CD4-positive, CD25-positive, alpha-beta regulatory T cell (primary cell): ENCODE measurements around the gene MEIS1. TPM values are rescaled to one million over a fixed set of nuclear protein-coding genes. Genes with fewer than 3 reads are reported as not detected.

Experiments used
- ATAC-seq, 2 donors: fragments of 150-1000 bp; cut with Tn5 transposase; one replicate each; pipeline ENCODE4 v1.10.0; 2021; ENCODE audit warnings: low read depth in 2 of 2, moderate number of reproducible peaks in 2 of 2, moderate library complexity in 1 of 2
- DNase-seq, 3 donors: peaks; one replicate each; pipeline versions ENCODE4 v3.0.0 to v3.0.0-alpha.2; 2012 to 2022; ENCODE audit warnings: mixed read lengths in 1 of 3
- H3K27ac ChIP-seq: one replicate; pipeline ENCODE4 v1.7.0; 2013; ENCODE audit warnings: mild to moderate bottlenecking, low read length; ENCODE audit not compliant: insufficient read depth, poor library complexity, severe bottlenecking
- H3K27me3 ChIP-seq: one replicate; pipeline ENCODE4 v1.7.0; 2013; ENCODE audit warnings: low read length; ENCODE audit not compliant: control insufficient read depth, insufficient read depth
- H3K36me3 ChIP-seq: one replicate; pipeline ENCODE4 v1.7.0; 2013; ENCODE audit warnings: mild to moderate bottlenecking, low read length, moderate library complexity; ENCODE audit not compliant: control insufficient read depth, insufficient read depth
- H3K4me1 ChIP-seq: 2 replicates; pipeline ENCODE4 v1.7.0; 2013; ENCODE audit warnings: mild to moderate bottlenecking, low read length; ENCODE audit not compliant: insufficient read depth, control insufficient read depth, poor library complexity, severe bottlenecking
- H3K4me3 ChIP-seq: one replicate; pipeline ENCODE4 v1.7.0; 2013; ENCODE audit warnings: low read depth, mild to moderate bottlenecking, low read length, moderate library complexity
- H3K9me3 ChIP-seq, 2 experiments: 1 replicate in 1 of 2; 2 replicates in 1 of 2; pipeline ENCODE4 v1.7.0; 2013; ENCODE audit warnings: low read length in 2 of 2, mild to moderate bottlenecking in 1 of 2, moderate library complexity in 1 of 2; ENCODE audit not compliant: control insufficient read depth in 2 of 2
- H3K27ac Mint-ChIP-seq, 3 donors: one replicate each; pipeline ENCODE4 v1.8.0; 2020 to 2022; ENCODE audit warnings: mild to moderate bottlenecking in 3 of 3, mixed read lengths in 3 of 3, moderate library complexity in 2 of 3
- H3K27me3 Mint-ChIP-seq: one replicate; pipeline ENCODE4 v1.8.0; 2022; ENCODE audit warnings: mild to moderate bottlenecking, mixed read lengths
- H3K36me3 Mint-ChIP-seq: one replicate; pipeline ENCODE4 v1.8.0; 2020; ENCODE audit warnings: mixed read lengths
- H3K4me1 Mint-ChIP-seq, 4 donors: one replicate each; pipeline ENCODE4 v1.8.0; 2020 to 2022; ENCODE audit warnings: mixed read lengths in 4 of 4, mild to moderate bottlenecking in 1 of 4
- H3K4me3 Mint-ChIP-seq, 4 donors: one replicate each; pipeline ENCODE4 v1.8.0; 2020 to 2022; ENCODE audit warnings: mild to moderate bottlenecking in 4 of 4, mixed read lengths in 4 of 4, moderate library complexity in 3 of 4
- H3K9me3 Mint-ChIP-seq, 7 donors: one replicate each; pipeline ENCODE4 v1.8.0; 2020 to 2022; ENCODE audit warnings: mixed read lengths in 7 of 7, mild to moderate bottlenecking in 3 of 7, moderate library complexity in 2 of 7
- polyA plus RNA-seq, 4 donors: library from polyadenylated mRNA; unstranded; fragments of 300-500 nt; fragmentation: Illumina TruSeq; gene quantifications; one replicate each; pipeline ENCODE4 v1.2.3, GENCODE V29; 2021
- total RNA-seq: library from RNA; stranded (reverse); gene quantifications from one replicate; pipeline ENCODE4 v1.2.3, GENCODE V29; 2022

Gene MEIS1
- total and polyA plus RNA-seq, 5 donors from 2014 or later, result 3.6 TPM; not detected in 4

- Mint-ChIP-seq H3K27ac (no peak overlapping the region), H3K4me3 (no peak overlapping the region), H3K36me3 (no peaks in the 10 kb centered on the region), H3K4me1 (no peaks in the 10 kb centered on the region), H3K27me3 (peaks cover 5% of the 10 kb centered on the region), H3K9me3 (peaks cover 0 to 5% (median 0%) of the 10 kb centered on the region in 7 donors)
- Histone ChIP-seq H3K4me1 (no peaks in the 10 kb centered on the region), H3K4me3 (no peak overlapping the region), H3K9me3 (no peaks in the 10 kb centered on the region), H3K36me3 (no peaks in the 10 kb centered on the region), H3K27me3 (no peaks in the 10 kb centered on the region), H3K27ac (no peak overlapping the region)
- no peak for ATAC-seq
- no peak for DNase-seq
These were observed 126.8 kb downstream of the MEIS1 start for GRCh38 chr2:66561645-66562303.

- Mint-ChIP-seq H3K27me3 (peaks cover 5% of the 10 kb centered on the region), H3K27ac (no peak overlapping the region), H3K9me3 (peaks cover 0 to 5% (median 0%) of the 10 kb centered on the region in 7 donors), H3K4me3 (no peak overlapping the region), H3K4me1 (no peaks in the 10 kb centered on the region), H3K36me3 (no peaks in the 10 kb centered on the region)
- DNase-seq (no peak), ATAC-seq (no peak)
- Histone ChIP-seq H3K27me3 (no peaks in the 10 kb centered on the region), H3K4me3 (no peak overlapping the region), H3K36me3 (no peaks in the 10 kb centered on the region), H3K4me1 (no peaks in the 10 kb centered on the region), H3K9me3 (no peaks in the 10 kb centered on the region), H3K27ac (no peak overlapping the region)
These were observed 127.4 kb downstream of the MEIS1 start for GRCh38 chr2:66562304-66562685.

DNA sequence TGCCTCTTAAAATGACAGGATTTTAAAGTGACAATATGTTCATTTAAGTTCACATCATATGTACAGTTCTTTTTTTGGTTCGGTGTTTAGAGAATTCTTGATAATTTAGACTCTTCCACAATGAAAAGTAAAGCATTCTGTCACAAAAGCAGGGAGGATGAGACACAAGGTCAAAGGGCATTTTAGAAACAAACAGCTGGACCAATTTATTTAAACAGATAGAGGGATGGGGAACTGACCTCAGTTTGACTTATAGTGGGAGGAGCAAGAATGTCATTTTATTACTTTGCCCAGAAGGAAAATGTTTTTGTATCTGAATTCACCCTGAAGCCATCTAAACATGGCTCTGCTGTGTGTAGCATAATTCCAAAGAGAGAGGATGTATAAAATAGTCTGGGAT, 128.5 kb downstream of the MEIS1 start:
- Mint-ChIP-seq H3K4me3 (no peak overlapping the region), H3K9me3 (peaks cover 0 to 5% (median 0%) of the 10 kb centered on the region in 7 donors)

GRCh38 chr2:66565291-66565690, 130.4 kb downstream of the MEIS1 start:
- H3K4me3 ChIP-seq, result no peak overlapping the region
- no peaks in the 10 kb centered on the region for H3K36me3 ChIP-seq
- Mint-ChIP-seq H3K4me1 (no peaks in the 10 kb centered on the region), H3K27ac (no peak overlapping the region), H3K36me3 (no peaks in the 10 kb centered on the region), H3K9me3 (peaks cover 0 to 5% (median 0%) of the 10 kb centered on the region in 7 donors), H3K4me3 (no peak overlapping the region), H3K27me3 (peaks cover 5% of the 10 kb centered on the region)
- ATAC-seq, result no peak
- H3K9me3 ChIP-seq, result no peaks in the 10 kb centered on the region
- no peaks in the 10 kb centered on the region for H3K4me1 ChIP-seq
- no peak for DNase-seq
- H3K27me3 ChIP-seq, result no peaks in the 10 kb centered on the region
- no peak overlapping the region for H3K27ac ChIP-seq

More for the DNA sequence above, 128.5 kb downstream of the MEIS1 start:
- H3K27me3 Mint-ChIP-seq, result peaks cover 5% of the 10 kb centered on the region
- no peaks in the 10 kb centered on the region for H3K27me3 ChIP-seq
- no peak overlapping the region for H3K27ac Mint-ChIP-seq
- no peaks in the 10 kb centered on the region for H3K4me1 ChIP-seq
- ATAC-seq (no peak), DNase-seq (no peak)
- no peaks in the 10 kb centered on the region for H3K36me3 Mint-ChIP-seq
- no peaks in the 10 kb centered on the region for H3K36me3 ChIP-seq
- no peaks in the 10 kb centered on the region for H3K4me1 Mint-ChIP-seq
- no peaks in the 10 kb centered on the region for H3K9me3 ChIP-seq
- no peak overlapping the region for H3K27ac ChIP-seq
- H3K4me3 ChIP-seq, result no peak overlapping the region

- H3K36me3 Mint-ChIP-seq, result no peaks in the 10 kb centered on the region
- peaks cover 7% of the 10 kb centered on the region for H3K27me3 Mint-ChIP-seq
- no peaks in the 10 kb centered on the region for H3K4me1 Mint-ChIP-seq
- no peak for ATAC-seq
- no peaks in the 10 kb centered on the region for H3K4me1 ChIP-seq
- no peak overlapping the region for H3K27ac ChIP-seq
- no peaks in the 10 kb centered on the region for H3K27me3 ChIP-seq
- no peak overlapping the region for H3K4me3 Mint-ChIP-seq
- H3K36me3 ChIP-seq, result no peaks in the 10 kb centered on the region
- H3K27ac Mint-ChIP-seq, result no peak overlapping the region
- DNase-seq, result no peak
- peaks cover 0 to 5% (median 0%) of the 10 kb centered on the region in 7 donors for H3K9me3 Mint-ChIP-seq
- H3K4me3 ChIP-seq, result no peak overlapping the region
- H3K9me3 ChIP-seq, result no peaks in the 10 kb centered on the region
These were observed 131.9 kb downstream of the MEIS1 start for GRCh38 chr2:66566726-66567399.

DNA sequence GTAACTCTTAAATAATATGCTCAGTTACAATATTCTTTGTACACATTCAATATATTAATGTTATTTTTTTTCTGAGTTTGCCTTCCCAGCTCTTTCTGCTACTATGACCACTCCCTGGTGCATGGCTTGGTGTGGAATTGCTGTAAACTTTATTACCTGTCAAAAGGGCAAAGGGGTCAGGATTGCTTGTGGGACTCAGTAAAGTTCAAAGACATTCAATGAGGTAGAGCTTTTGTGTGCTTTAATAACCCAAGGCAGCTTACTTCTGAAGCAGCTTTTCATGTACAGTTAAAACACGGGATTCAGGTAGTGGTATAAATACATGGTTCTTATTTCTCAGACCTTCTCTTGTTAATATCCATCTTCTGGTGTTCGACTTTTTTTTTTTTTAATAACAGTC, 132.8 kb downstream of the MEIS1 start:
- no peaks in the 10 kb centered on the region for H3K27me3 ChIP-seq
- no peak overlapping the region for H3K4me3 ChIP-seq
- Mint-ChIP-seq H3K36me3 (no peaks in the 10 kb centered on the region), H3K4me1 (no peaks in the 10 kb centered on the region), H3K27me3 (peaks cover 11% of the 10 kb centered on the region), H3K4me3 (no peak overlapping the region), H3K9me3 (peaks cover 0 to 5% (median 0%) of the 10 kb centered on the region in 7 donors), H3K27ac (no peak overlapping the region)
- H3K4me1 ChIP-seq, result no peaks in the 10 kb centered on the region
- no peak overlapping the region for H3K27ac ChIP-seq
- DNase-seq, result no peak
- no peaks in the 10 kb centered on the region for H3K9me3 ChIP-seq
- ATAC-seq, result no peak
- H3K36me3 ChIP-seq, result no peaks in the 10 kb centered on the region

- Mint-ChIP-seq H3K27ac (no peak overlapping the region), H3K4me1 (no peaks in the 10 kb centered on the region), H3K4me3 (no peak overlapping the region), H3K36me3 (no peaks in the 10 kb centered on the region), H3K9me3 (peaks cover 0 to 4% (median 0%) of the 10 kb centered on the region in 7 donors), H3K27me3 (peaks cover 11% of the 10 kb centered on the region)
- ATAC-seq, result no peak
- H3K9me3 ChIP-seq, result no peaks in the 10 kb centered on the region
- no peak overlapping the region for H3K4me3 ChIP-seq
- no peaks in the 10 kb centered on the region for H3K36me3 ChIP-seq
- H3K27me3 ChIP-seq, result peaks cover 2% of the 10 kb centered on the region
- no peaks in the 10 kb centered on the region for H3K4me1 ChIP-seq
- H3K27ac ChIP-seq, result no peak overlapping the region
- no peak for DNase-seq
These were observed 133.8 kb downstream of the MEIS1 start for GRCh38 chr2:66568650-66569300.
